Breast epithelium (tissue), 3 donors: Measurements from ENCODE around the gene WNK2.

Source experiments
- CTCF ChIP-seq, 3 donors: fragments of 450-650 bp; IDR thresholded peaks; one replicate each; pipeline ENCODE4 v1.5.1; 2016 to 2017; ENCODE audit warnings: antibody characterized with exemption in 3 of 3, mild to moderate bottlenecking in 3 of 3, moderate library complexity in 3 of 3
- POLR2A ChIP-seq: fragments of 450-650 bp; IDR thresholded peaks from one replicate; pipeline ENCODE4 v1.6.1; 2016; ENCODE audit warnings: antibody characterized with exemption, mild to moderate bottlenecking, moderate library complexity
- POLR2AphosphoS5 ChIP-seq, 3 donors: sonication (generic); formaldehyde crosslinking; IDR thresholded peaks; one replicate each; pipeline ENCODE4 v1.6.1; 2017; ENCODE audit warnings: antibody characterized with exemption in 3 of 3

GRCh38 chr9:93190656-93191353, 6.9 kb downstream of the WNK2 start:
- TF ChIP-seq CTCF (IDR thresholded peaks at IDR 0.05) (no peak), POLR2A (no peak), POLR2AphosphoS5 (IDR thresholded peaks at IDR 0.05) (no peak)
